Lower leg skin (tissue), 3 donors: ENCODE measurements around the gene UBALD1.

Experiments
- CTCF ChIP-seq, 3 donors: fragments of 450-650 bp; IDR thresholded peaks; one replicate each; pipeline ENCODE4 v1.5.1; 2016; ENCODE audit warnings: antibody characterized with exemption in 3 of 3, mild to moderate bottlenecking in 3 of 3, moderate library complexity in 2 of 3
- POLR2A ChIP-seq, 2 donors: fragments of 450-650 bp; IDR thresholded peaks; one replicate each; pipeline ENCODE4 v1.6.1; 2016 to 2017; ENCODE audit warnings: antibody characterized with exemption in 2 of 2, mild to moderate bottlenecking in 1 of 2, moderate library complexity in 1 of 2

DNA sequence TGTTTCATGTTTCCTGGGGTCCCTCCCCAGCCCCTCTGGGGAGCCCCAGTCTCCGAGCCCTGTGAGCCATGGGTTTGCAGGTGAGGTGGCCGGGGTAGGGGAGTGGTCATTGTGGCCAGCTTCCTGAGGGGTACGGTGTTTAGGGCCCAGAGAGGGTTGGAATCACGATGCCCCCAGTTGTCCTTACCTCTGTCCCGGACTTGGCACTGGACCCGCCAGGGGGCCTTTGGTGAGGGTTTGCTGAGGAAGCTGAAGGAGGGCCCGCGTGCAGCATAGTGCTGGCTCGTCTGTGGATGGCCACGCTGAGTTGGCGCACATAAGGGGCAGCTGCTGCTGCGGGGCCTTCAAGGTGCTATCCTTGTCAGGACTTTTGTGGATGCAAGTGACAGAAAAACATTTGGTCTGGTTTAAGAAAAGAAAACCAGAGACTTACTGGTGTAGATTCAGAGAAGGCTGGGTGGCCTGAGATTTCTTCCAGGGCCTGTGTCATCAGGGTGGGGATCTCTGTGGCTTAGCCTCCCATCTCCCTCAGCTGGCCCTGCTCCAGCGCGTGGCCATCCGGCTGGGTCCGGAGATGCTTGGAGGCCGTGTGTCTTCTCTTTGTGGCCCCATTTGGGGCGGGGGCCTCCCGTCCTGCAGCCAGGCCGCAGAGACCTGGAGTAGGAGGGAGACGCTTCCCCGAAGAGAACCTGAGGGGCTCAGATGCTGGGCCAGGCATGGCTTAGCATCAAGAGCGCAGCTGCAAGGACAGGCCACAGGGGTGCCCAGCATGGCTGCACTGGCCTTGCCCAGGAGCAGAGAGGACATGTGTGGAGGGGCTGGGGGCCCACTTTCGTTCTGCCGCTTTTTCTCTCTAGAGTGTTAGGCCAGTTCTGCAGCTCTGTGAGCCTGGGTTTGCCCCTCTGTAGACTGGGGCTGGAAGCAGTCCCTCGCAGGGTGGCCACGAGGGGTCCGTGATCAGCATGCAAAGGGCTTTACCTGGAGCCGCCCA is 45.0 kb upstream of the UBALD1 start:
- TF ChIP-seq CTCF (IDR thresholded peaks at IDR 0.05) (no peak), POLR2A (IDR thresholded peaks at IDR 0.05) (no peak)
